GM19397 (cell line): ENCODE data around the gene LRBA.
"Not testable (repeated sequence)": the region's sequence is repeated elsewhere in the genome, so short reads cannot be mapped to it uniquely, and the experiment has no call there.

Experiments
- ATAC-seq: cut with Tn5 transposase; IDR thresholded peaks from one replicate; pipeline ENCODE4 v1.9.1; 2021; ENCODE audit warnings: mild to moderate bottlenecking, moderate library complexity; ENCODE audit not compliant: unreplicated experiment

LRBA gene

GRCh38 chr4:150578745-150579501 is 436.2 kb downstream of the LRBA start:
- ATAC-seq = no peak

GRCh38 chr4:150577796-150578195 is 437.3 kb downstream of the LRBA start:
- ATAC-seq = no peak

GRCh38 chr4:150574678-150575077 is 440.4 kb downstream of the LRBA start:
- ATAC-seq = no peak

- ATAC-seq = no peak
Measured at GRCh38 chr4:150573534-150573933, 441.6 kb downstream of the LRBA start.

GRCh38 chr4:150572704-150573504 is 442.2 kb downstream of the LRBA start:
- ATAC-seq = no peak

GRCh38 chr4:150570862-150571261 is 444.2 kb downstream of the LRBA start:
- no peak for ATAC-seq

GRCh38 chr4:150569998-150570535 is 445.0 kb downstream of the LRBA start:
- no peak for ATAC-seq

GRCh38 chr4:150569384-150569987 is 445.6 kb downstream of the LRBA start:
- no peak for ATAC-seq

GRCh38 chr4:150567070-150567469 is 448.0 kb downstream of the LRBA start:
- ATAC-seq = no peak

GRCh38 chr4:150564967-150565366 is 450.1 kb downstream of the LRBA start:
- not testable (repeated sequence) for ATAC-seq

GRCh38 chr4:150562751-150563150 is 452.3 kb downstream of the LRBA start:
- ATAC-seq = no peak

GRCh38 chr4:150562250-150562649 is 452.8 kb downstream of the LRBA start:
- ATAC-seq = no peak

- no peak for ATAC-seq
Measured at GRCh38 chr4:150561143-150561737, 453.8 kb downstream of the LRBA start.

GRCh38 chr4:150557811-150558210 is 457.3 kb downstream of the LRBA start:
- ATAC-seq = not testable (repeated sequence)

GRCh38 chr4:150547154-150547838 is 467.8 kb downstream of the LRBA start:
- no peak for ATAC-seq

GRCh38 chr4:150546286-150546685 is 468.8 kb downstream of the LRBA start:
- no peak for ATAC-seq

GRCh38 chr4:150543042-150543441 is 472.0 kb downstream of the LRBA start:
- no peak for ATAC-seq

- ATAC-seq = no peak
Measured at GRCh38 chr4:150541681-150542080, 473.4 kb downstream of the LRBA start.

GRCh38 chr4:150540959-150541360 is 474.1 kb downstream of the LRBA start:
- ATAC-seq = no peak

GRCh38 chr4:150540536-150540935 is 474.5 kb downstream of the LRBA start:
- no peak for ATAC-seq
